Measurements from ENCODE around the gene CNIH4.

DNA sequence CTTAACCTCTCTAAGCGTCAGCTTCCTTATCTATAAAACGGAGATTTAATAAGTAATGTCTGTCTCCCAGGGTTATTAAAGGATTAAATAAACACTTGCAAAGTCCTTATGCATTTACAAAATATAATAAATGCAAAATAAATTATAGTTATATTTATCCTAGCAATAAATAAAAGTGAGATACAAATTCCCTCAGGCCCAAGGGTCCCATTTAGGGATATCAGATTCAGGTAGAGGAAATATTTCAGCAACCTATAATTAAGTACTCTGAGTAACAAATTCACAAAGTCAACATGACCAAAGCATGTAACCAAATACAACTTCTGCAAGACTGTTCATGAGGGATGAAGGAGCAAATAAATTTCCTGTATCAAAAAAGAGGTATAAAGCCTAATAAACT is 44.7 kb upstream of the CNIH4 start:
- TF ChIP-seq RFX5 (IDR thresholded peaks at IDR 0.05; ENCODE audit: low read length) (no peak), NRF1 (IDR thresholded peaks at IDR 0.05; ENCODE audit: low read depth, low read length) (no peak), CTCF (IDR thresholded peaks at IDR 0.05) (no peak), YY1 (IDR thresholded peaks at IDR 0.05; ENCODE audit: low read depth) (no peak), CHD2 (IDR thresholded peaks at IDR 0.05; ENCODE audit: low read length, partially characterized antibody) (no peak), POLR2AphosphoS5 (IDR thresholded peaks at IDR 0.05; ENCODE audit: low read depth, low read length) (no peak), NFIC (IDR thresholded peaks at IDR 0.05; ENCODE audit: borderline replicate concordance) (no peak)
- TF ChIP-seq, protein P1, sequence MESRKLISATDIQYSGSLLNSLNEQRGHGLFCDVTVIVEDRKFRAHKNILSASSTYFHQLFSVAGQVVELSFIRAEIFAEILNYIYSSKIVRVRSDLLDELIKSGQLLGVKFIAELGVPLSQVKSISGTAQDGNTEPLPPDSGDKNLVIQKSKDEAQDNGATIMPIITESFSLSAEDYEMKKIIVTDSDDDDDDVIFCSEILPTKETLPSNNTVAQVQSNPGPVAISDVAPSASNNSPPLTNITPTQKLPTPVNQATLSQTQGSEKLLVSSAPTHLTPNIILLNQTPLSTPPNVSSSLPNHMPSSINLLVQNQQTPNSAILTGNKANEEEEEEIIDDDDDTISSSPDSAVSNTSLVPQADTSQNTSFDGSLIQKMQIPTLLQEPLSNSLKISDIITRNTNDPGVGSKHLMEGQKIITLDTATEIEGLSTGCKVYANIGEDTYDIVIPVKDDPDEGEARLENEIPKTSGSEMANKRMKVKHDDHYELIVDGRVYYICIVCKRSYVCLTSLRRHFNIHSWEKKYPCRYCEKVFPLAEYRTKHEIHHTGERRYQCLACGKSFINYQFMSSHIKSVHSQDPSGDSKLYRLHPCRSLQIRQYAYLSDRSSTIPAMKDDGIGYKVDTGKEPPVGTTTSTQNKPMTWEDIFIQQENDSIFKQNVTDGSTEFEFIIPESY (IDR thresholded peaks at IDR 0.05; ENCODE audit: borderline replicate concordance, low read depth) = no peak
